ENCODE data around the gene ZNF69.
"Not testable (repeated sequence)": the region's sequence is repeated elsewhere in the genome, so short reads cannot be mapped to it uniquely, and the experiment has no call there.

ZNF69 gene

DNA sequence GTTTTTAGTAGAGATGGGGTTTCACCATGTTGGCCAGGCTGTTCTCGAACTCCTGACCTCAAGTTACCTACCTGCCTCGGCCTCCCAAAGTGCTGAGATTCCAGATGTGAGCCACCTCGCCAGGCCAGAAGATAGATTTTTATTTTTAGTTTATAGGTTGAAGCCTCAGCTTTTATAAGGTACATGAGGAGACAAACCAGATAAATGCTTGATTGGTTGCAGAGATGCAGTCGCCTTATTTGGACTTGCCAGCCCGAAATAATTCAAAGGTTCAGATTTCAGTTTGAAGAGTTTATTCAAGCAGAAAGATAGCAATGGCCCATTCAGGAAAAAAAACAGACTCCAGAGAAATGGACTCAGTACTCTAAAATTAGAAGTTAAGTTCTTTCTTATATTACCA lies 3.1 kb downstream of the ZNF69 start:
- TF ChIP-seq Cebpa-rat (IDR thresholded peaks at IDR 0.05) = no peak
- H3K27me3 ChIP-seq = no peaks in the 10 kb centered on the region
- no peak overlapping the region for H3K9ac ChIP-seq
- peak overlapping the region; percentile 85 for H3K4me2 ChIP-seq
- H3K4me3 ChIP-seq = peak overlapping the region; percentile 38; the same call in 1 of the 2 replicates
- peaks cover 38% of the 10 kb centered on the region for H3K4me1 ChIP-seq
- peaks cover 62% of the 10 kb centered on the region for H3K36me3 ChIP-seq
- no peak overlapping the region for H3K27ac ChIP-seq
- H4K20me1 ChIP-seq = no peaks in the 10 kb centered on the region
- peaks cover 63% of the 10 kb centered on the region for H3K9me3 ChIP-seq

GRCh38 chr19:11894851-11895250 lies 7.3 kb downstream of the ZNF69 start:
- no peak overlapping the region for H3K9ac ChIP-seq
- peaks cover 16% of the 10 kb centered on the region for H3K4me1 ChIP-seq
- no peak for TF ChIP-seq Cebpa-rat (IDR thresholded peaks at IDR 0.05)
- no peaks in the 10 kb centered on the region for H4K20me1 ChIP-seq
- no peak overlapping the region for H3K27ac ChIP-seq
- no peaks in the 10 kb centered on the region for H3K27me3 ChIP-seq
- H3K9me3 ChIP-seq = peaks cover 98% of the 10 kb centered on the region
- peaks cover 95% of the 10 kb centered on the region for H3K36me3 ChIP-seq
- H3K4me3 ChIP-seq = 0 out of 2 replicates have a peak overlapping the region, but pooled peaks have one; percentile 28
- no peak overlapping the region for H3K4me2 ChIP-seq

DNA sequence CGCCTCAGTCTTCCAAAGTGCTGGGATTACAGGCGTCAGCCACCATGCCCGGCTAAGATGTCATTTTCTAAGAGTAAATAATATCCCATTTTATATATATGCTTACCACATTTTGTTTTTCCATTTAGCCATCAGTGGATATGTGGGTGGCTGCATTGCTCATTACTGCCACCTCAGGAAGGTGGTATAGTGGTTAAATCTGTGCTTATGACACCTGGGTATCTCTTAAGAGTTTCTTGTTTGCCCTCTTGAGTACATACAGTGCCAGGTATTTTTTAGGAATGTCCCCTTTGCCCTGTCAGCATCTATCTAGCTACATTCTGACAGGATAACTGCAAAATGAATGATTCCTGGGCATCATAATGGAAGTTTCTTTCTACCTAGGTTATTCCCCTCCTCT lies 14.6 kb downstream of the ZNF69 start:
- Histone ChIP-seq H3K36me3 (peaks cover 95% of the 10 kb centered on the region), H3K9ac (no peak overlapping the region), H3K4me1 (no peaks in the 10 kb centered on the region), H3K4me3 (0 out of 2 replicates have a peak overlapping the region, but pooled peaks have one; percentile 45), H3K27ac (no peak overlapping the region), H4K20me1 (no peaks in the 10 kb centered on the region), H3K9me3 (peaks cover 100% of the 10 kb centered on the region), H3K27me3 (no peaks in the 10 kb centered on the region), H3K4me2 (no peak overlapping the region)
- no peak for TF ChIP-seq Cebpa-rat (IDR thresholded peaks at IDR 0.05)

GRCh38 chr19:11905928-11906327 lies 18.3 kb downstream of the ZNF69 start:
- no peaks in the 10 kb centered on the region for H3K4me1 ChIP-seq
- no peaks in the 10 kb centered on the region for H4K20me1 ChIP-seq
- peaks cover 61% of the 10 kb centered on the region for H3K36me3 ChIP-seq
- peaks cover 94% of the 10 kb centered on the region for H3K9me3 ChIP-seq
- no peaks in the 10 kb centered on the region for H3K27me3 ChIP-seq
- H3K27ac ChIP-seq = no peak overlapping the region
- TF ChIP-seq Cebpa-rat (IDR thresholded peaks at IDR 0.05) = no peak
- no peak overlapping the region for H3K4me2 ChIP-seq
- peak overlapping the region; percentile 45 for H3K4me3 ChIP-seq
- no peak overlapping the region for H3K9ac ChIP-seq

DNA sequence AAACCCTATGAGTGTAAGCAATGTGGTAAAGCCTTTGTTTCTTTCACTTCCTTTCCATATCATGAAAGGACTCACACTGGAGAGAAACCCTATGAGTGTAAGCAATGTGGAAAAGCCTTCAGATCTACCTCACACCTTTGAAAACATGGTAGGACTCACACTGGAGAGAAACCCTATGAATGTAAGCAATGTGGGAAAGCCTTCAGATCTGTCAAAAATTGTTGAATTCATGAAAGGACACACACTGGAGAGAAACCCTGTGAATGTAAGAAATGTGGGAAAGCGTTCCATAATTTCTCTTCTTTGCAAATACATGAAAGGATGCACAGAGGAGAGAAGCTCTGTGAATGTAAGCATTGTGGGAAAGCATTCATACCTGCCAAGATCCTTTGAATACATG lies 24.4 kb downstream of the ZNF69 start:
- H3K4me3 ChIP-seq = 0 out of 2 replicates have a peak overlapping the region, but pooled peaks have one; percentile 22
- not testable (repeated sequence) for H3K4me2 ChIP-seq, H4K20me1 ChIP-seq, H3K27ac ChIP-seq, H3K9ac ChIP-seq, H3K27me3 ChIP-seq, H3K4me1 ChIP-seq
- H3K36me3 ChIP-seq = peaks cover 49% of the 10 kb centered on the region
- peaks cover 83% of the 10 kb centered on the region for H3K9me3 ChIP-seq

- peaks cover 55% of the 10 kb centered on the region for H3K36me3 ChIP-seq
- not testable (repeated sequence) for H3K4me2 ChIP-seq, H3K4me1 ChIP-seq, H3K27me3 ChIP-seq, H3K4me3 ChIP-seq, H4K20me1 ChIP-seq, H3K27ac ChIP-seq, H3K9ac ChIP-seq
- peaks cover 68% of the 10 kb centered on the region for H3K9me3 ChIP-seq
Observed at GRCh38 chr19:11914417-11915051, 27.0 kb downstream of the ZNF69 start.

DNA sequence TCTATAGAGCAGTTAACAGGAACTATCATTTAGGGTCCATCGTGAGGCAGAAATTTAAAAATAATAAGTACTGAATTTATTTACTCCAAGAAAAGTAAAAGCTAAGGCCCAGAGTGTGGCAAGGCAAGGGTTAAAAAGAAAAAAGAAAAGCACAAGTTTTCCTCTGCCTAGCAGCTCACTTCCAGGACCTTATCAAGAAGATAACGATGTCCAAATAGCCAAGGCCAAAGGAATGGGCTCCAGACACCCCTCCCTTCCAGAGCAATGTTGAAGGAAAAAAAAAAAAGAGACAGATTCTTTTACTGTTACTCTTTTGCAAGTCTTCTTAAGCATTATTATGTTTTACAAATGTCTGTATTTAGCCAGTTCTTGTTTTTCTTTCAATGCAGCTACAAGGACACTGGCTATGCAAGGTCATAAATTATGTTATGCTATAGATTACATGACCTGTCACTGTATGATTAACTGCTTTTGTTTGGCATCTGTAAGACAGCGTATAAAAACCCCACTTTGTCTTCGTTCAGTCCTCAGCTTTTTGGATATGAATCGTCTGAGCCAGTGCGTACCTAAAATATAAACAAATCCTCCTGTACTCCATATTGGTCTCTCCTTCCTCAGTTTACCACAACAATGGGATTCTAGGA lies 34.4 kb downstream of the ZNF69 start:
- Histone ChIP-seq H3K4me2 (no peak overlapping the region), H3K27ac (no peak overlapping the region), H3K4me1 (peaks cover 26% of the 10 kb centered on the region), H3K9me3 (peaks cover 10% of the 10 kb centered on the region), H3K9ac (no peak overlapping the region), H3K27me3 (no peaks in the 10 kb centered on the region), H4K20me1 (no peaks in the 10 kb centered on the region), H3K36me3 (peaks cover 10% of the 10 kb centered on the region), H3K4me3 (no peak overlapping the region)
- no peak for TF ChIP-seq Cebpa-rat (IDR thresholded peaks at IDR 0.05)

GRCh38 chr19:11924886-11925650 lies 37.5 kb downstream of the ZNF69 start, which contains the start of gene ZNF700:
ZNF700 (plus strand) TSS chr19:11925107; CDS start chr19:11925211, 104 bp downstream.
- peaks cover 29% of the 10 kb centered on the region for H3K4me1 ChIP-seq
- peak within 1 kb of the TSS; percentile 96 for H3K27ac ChIP-seq
- H4K20me1 ChIP-seq = no peaks in the 10 kb centered on the region
- TF ChIP-seq Cebpa-rat (IDR thresholded peaks at IDR 0.05) = no peak
- peak within 1 kb of the TSS; percentile 84 for H3K4me3 ChIP-seq
- H3K9ac ChIP-seq = peak within 1 kb of the TSS; percentile 93
- no peaks in the 10 kb centered on the region for H3K27me3 ChIP-seq
- peaks cover 31% of the 10 kb centered on the region for H3K36me3 ChIP-seq
- H3K4me2 ChIP-seq = peak within 1 kb of the TSS; percentile 94
- peaks cover 32% of the 10 kb centered on the region for H3K9me3 ChIP-seq

DNA sequence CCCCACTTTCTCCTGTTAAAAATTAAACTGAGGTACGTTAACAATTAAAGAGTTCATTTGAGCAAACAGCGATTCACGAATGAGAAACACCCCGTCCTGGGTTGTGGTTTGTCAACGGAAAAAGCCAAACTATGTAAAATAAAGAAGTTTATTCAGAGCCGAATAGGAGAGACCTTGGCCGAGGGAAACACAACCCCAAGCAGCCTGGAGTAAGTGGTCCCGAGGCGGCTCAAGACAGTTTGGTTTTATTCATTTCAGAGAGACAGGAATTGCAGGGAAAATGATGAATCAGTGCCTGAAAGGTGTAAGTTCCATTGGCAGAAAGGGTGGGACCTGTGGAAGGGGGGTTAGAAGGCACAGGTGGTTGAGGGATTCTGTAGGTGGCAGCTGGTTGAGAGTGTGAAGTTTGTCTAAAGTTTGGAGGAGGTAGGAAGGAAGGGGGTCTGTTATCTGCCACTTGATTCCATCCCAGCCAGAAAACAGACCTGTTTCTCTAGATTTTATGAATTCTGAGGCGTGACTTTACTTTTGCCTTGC lies 38.1 kb downstream of the ZNF69 start:
- Histone ChIP-seq H3K4me1 (peaks cover 29% of the 10 kb centered on the region), H3K4me3 (peak overlapping the region; percentile 84), H3K9ac (peak overlapping the region; percentile 93), H3K4me2 (peak overlapping the region; percentile 94), H3K9me3 (peaks cover 38% of the 10 kb centered on the region), H3K27ac (peak overlapping the region; percentile 96), H3K36me3 (peaks cover 37% of the 10 kb centered on the region)
- not testable (repeated sequence) for H4K20me1 ChIP-seq, H3K27me3 ChIP-seq

GRCh38 chr19:11927227-11927626 lies 39.6 kb downstream of the ZNF69 start:
- Histone ChIP-seq H3K4me3 (peak overlapping the region; percentile 84; the same call in 1 of the 2 replicates), H3K9ac (no peak overlapping the region)
- TF ChIP-seq Cebpa-rat (IDR thresholded peaks at IDR 0.05) = no peak

More at GRCh38 chr19:11927227-11927626, 39.6 kb downstream of the ZNF69 start:
- Histone ChIP-seq H3K4me1 (peaks cover 29% of the 10 kb centered on the region), H3K9me3 (peaks cover 53% of the 10 kb centered on the region), H3K36me3 (peaks cover 51% of the 10 kb centered on the region), H3K27me3 (no peaks in the 10 kb centered on the region), H3K27ac (no peak overlapping the region), H3K4me2 (peak overlapping the region; percentile 94), H4K20me1 (no peaks in the 10 kb centered on the region)
